Activated T-cell treated with anti-CD3 and anti-CD28 coated beads, Interleukin-2, amount 50 U/mL, for 4 hours (primary cell): ENCODE data around the gene INVS. TPM values are rescaled to one million over a fixed set of nuclear protein-coding genes. Genes with fewer than 3 reads are reported as not detected.
"Not testable (repeated sequence)": the region's sequence is repeated elsewhere in the genome, so short reads cannot be mapped to it uniquely, and the experiment has no call there.

Experiments used
- ATAC-seq, 2 donors: fragments of 200-7000 bp; cut with Tn5 transposase; one replicate each; pipeline ENCODE4 v1.10.0; 2021
- DNase-seq: peaks from one replicate; pipeline ENCODE4 v3.0.0-alpha.2; 2020
- H3K27me3 Mint-ChIP-seq: one replicate; pipeline ENCODE4 v1.8.0; 2021; ENCODE audit warnings: low read depth, mixed read lengths
- H3K36me3 Mint-ChIP-seq: one replicate; pipeline ENCODE4 v1.8.0; 2022; ENCODE audit warnings: mixed read lengths; ENCODE audit not compliant: insufficient read depth
- H3K4me1 Mint-ChIP-seq: one replicate; pipeline ENCODE4 v1.8.0; 2021; ENCODE audit warnings: low read depth, mixed read lengths
- H3K4me3 Mint-ChIP-seq: one replicate; pipeline ENCODE4 v1.8.0; 2021; ENCODE audit warnings: mild to moderate bottlenecking, moderate library complexity, mixed read lengths
- H3K9me3 Mint-ChIP-seq: one replicate; pipeline ENCODE4 v1.8.0; 2021; ENCODE audit warnings: mixed read lengths
- total RNA-seq, 3 donors: library from RNA; stranded (reverse); gene quantifications; one replicate each; pipeline ENCODE4 v1.2.1, GENCODE V29; 2021

Gene INVS
- total RNA-seq, 3 donors from 2014 or later = 10.2 to 11.1 (median 10.4) TPM

DNA sequence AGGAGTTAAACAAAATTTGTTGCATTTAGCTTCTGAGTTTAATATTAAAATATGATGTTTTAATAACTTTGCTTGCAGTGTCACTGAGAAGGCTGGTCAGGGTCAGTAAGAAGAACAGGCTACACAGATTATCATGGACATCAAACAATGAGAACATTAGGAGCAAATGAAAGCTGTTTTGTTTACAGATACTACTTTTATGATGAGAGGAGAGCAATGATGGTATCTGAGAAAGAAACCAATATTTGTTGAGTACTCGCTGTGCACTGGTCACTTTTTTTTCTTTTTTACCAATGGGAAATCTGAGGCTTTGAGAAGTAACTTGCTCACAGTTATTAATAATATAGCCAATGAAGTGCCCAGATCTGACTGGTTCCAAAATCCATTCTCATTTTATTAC, 109.6 kb downstream of the INVS start:
- H3K9me3 Mint-ChIP-seq = no peaks in the 10 kb centered on the region
- H3K27me3 Mint-ChIP-seq = no peaks in the 10 kb centered on the region
- peaks cover 10% of the 10 kb centered on the region for H3K4me1 Mint-ChIP-seq
- ATAC-seq = no peak
- DNase-seq = no peak
- H3K36me3 Mint-ChIP-seq = no peaks in the 10 kb centered on the region
- H3K4me3 Mint-ChIP-seq = no peak overlapping the region

DNA sequence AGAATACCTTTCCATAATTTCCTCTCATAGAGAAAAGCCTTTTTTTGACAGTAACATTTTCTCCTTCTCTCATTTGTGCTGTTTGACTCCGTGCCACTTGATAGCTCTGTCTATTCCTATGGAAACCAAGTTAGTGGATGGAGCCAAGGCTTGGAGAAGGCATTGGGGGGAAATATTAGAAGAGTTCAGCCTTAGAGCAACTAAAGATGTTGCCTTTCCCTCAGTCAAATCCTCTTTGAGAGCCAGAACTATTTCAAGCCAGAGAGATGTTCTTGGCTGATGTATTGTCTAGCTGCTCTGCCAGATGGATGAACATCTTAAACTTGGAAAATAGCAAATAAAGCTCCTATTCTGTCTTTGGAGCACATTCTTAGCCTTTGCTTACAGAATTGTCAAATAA, 112.4 kb downstream of the INVS start:
- no peaks in the 10 kb centered on the region for H3K9me3 Mint-ChIP-seq

GRCh38 chr9:100213730-100214477, 114.9 kb downstream of the INVS start:
- no peak for DNase-seq
- no peaks in the 10 kb centered on the region for H3K9me3 Mint-ChIP-seq
- peaks cover 3% of the 10 kb centered on the region for H3K36me3 Mint-ChIP-seq
- no peaks in the 10 kb centered on the region for H3K27me3 Mint-ChIP-seq
- peaks cover 10% of the 10 kb centered on the region for H3K4me1 Mint-ChIP-seq
- no peak overlapping the region for H3K4me3 Mint-ChIP-seq
- ATAC-seq = no peak

More for the DNA sequence above, 112.4 kb downstream of the INVS start:
- Mint-ChIP-seq H3K36me3 (peaks cover 3% of the 10 kb centered on the region), H3K4me3 (no peak overlapping the region), H3K4me1 (peaks cover 10% of the 10 kb centered on the region), H3K27me3 (no peaks in the 10 kb centered on the region)
- ATAC-seq (no peak), DNase-seq (no peak)

GRCh38 chr9:100216178-100216787, 117.2 kb downstream of the INVS start:
- ATAC-seq = peak; percentile 63 to 72
- Mint-ChIP-seq H3K4me3 (no peak overlapping the region), H3K9me3 (no peaks in the 10 kb centered on the region), H3K27me3 (no peaks in the 10 kb centered on the region), H3K36me3 (peaks cover 3% of the 10 kb centered on the region), H3K4me1 (no peaks in the 10 kb centered on the region)
- peak; percentile 50 for DNase-seq

DNA sequence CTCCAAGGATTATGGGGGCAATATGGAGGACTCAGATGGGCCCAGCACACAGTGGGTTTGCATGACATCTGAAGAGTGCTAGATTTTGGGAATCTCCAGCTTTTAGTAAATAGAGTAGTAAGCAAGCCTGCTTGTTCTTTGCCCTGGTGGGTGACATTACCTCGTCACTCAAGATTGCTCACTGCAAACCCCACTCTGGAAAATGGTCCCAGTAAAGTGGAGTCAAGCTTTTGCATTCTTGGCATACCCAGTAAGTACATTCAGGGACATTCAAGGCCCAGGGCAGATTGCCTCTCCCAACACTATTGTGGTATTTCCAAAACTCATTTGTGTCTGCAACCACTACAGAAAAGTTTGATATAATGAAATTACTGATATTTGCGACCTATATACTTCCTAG, 118.5 kb downstream of the INVS start:
- peaks cover 3% of the 10 kb centered on the region for H3K36me3 Mint-ChIP-seq

DNA sequence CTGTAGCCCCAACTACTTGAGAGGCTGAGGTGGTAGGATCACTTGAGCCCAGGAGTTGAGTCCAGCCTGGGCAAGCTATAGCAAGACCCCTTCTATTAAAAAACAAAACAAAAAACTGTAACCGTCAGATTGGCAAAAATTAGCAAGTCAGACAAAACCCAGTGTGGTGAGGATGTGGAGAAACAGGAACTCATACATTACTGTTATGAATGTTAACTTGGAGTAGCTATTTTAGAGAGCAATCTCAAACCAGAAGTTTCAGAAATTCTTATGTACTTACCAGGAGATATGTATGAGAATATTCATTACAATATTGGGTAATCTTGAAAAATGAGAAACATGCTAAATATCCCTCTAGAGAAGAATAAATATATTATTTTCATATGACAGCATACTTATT, 120.3 kb downstream of the INVS start:
- Mint-ChIP-seq H3K36me3 (peaks cover 6% of the 10 kb centered on the region), H3K27me3 (no peaks in the 10 kb centered on the region), H3K4me1 (no peaks in the 10 kb centered on the region), H3K4me3 (no peak overlapping the region), H3K9me3 (no peaks in the 10 kb centered on the region)
- ATAC-seq (no peak), DNase-seq (no peak)

More for the DNA sequence above, 118.5 kb downstream of the INVS start:
- ATAC-seq (no peak), DNase-seq (no peak)
- Mint-ChIP-seq H3K9me3 (no peaks in the 10 kb centered on the region), H3K27me3 (no peaks in the 10 kb centered on the region), H3K4me1 (no peaks in the 10 kb centered on the region), H3K4me3 (no peak overlapping the region)

GRCh38 chr9:100220936-100221335, 121.9 kb downstream of the INVS start:
- DNase-seq = no peak
- Mint-ChIP-seq H3K4me3 (no peak overlapping the region), H3K27me3 (no peaks in the 10 kb centered on the region), H3K9me3 (no peaks in the 10 kb centered on the region), H3K4me1 (no peaks in the 10 kb centered on the region), H3K36me3 (peaks cover 3% of the 10 kb centered on the region)
- ATAC-seq = no peak

GRCh38 chr9:100221538-100221937, 122.5 kb downstream of the INVS start:
- Mint-ChIP-seq H3K9me3 (no peaks in the 10 kb centered on the region), H3K36me3 (peaks cover 7% of the 10 kb centered on the region), H3K27me3 (no peaks in the 10 kb centered on the region), H3K4me3 (no peak overlapping the region), H3K4me1 (no peaks in the 10 kb centered on the region)
- ATAC-seq = no peak
- DNase-seq = no peak

DNA sequence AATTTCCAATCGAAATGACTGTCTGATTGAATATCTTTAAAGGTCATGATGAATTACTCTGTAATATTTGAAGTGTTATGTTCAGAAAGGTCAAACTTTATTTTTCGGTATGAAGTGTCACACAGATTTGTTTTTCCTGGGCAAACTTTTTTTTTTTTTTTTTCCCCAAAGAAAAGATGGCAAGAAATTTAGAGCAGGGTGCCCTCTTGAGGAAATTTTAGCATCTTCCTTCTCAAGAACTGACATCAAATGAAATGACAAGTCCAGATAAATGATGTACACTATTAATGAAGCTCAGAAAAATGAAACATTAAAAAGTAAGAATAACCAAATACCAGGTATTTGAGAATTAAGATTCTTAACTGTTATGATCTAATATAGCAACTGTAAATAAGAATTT, 123.6 kb downstream of the INVS start:
- Mint-ChIP-seq H3K4me1 (no peaks in the 10 kb centered on the region), H3K9me3 (no peaks in the 10 kb centered on the region), H3K36me3 (peaks cover 9% of the 10 kb centered on the region), H3K4me3 (no peak overlapping the region), H3K27me3 (no peaks in the 10 kb centered on the region)
- DNase-seq (no peak), ATAC-seq (no peak)

DNA sequence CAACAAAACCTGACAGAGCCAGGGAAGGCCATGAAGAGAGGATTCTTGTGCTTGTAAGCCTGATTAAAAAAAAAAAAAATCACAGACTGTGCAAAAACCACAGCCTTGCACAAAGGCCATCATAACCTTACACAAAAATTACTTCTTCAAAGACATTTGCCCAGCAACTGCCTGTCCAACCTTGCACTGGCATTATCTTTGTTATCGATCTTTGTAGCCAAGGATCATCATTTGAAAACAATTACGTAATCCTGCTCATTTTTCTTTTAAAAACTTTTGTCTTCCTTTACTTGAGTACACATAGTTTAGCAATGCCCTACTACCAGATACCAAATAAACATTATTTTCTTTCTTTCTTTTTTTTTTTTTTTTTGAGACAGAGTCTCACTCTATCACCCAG, 128.6 kb downstream of the INVS start:
- H3K36me3 Mint-ChIP-seq = peaks cover 24% of the 10 kb centered on the region

GRCh38 chr9:100228352-100228869, 129.4 kb downstream of the INVS start:
- ATAC-seq = no peak
- no peaks in the 10 kb centered on the region for H3K4me1 Mint-ChIP-seq
- no peaks in the 10 kb centered on the region for H3K9me3 Mint-ChIP-seq

More for the DNA sequence above, 128.6 kb downstream of the INVS start:
- Mint-ChIP-seq H3K4me1 (no peaks in the 10 kb centered on the region), H3K4me3 (no peak overlapping the region), H3K27me3 (no peaks in the 10 kb centered on the region), H3K9me3 (no peaks in the 10 kb centered on the region)
- no peak for DNase-seq
- ATAC-seq = no peak

DNA sequence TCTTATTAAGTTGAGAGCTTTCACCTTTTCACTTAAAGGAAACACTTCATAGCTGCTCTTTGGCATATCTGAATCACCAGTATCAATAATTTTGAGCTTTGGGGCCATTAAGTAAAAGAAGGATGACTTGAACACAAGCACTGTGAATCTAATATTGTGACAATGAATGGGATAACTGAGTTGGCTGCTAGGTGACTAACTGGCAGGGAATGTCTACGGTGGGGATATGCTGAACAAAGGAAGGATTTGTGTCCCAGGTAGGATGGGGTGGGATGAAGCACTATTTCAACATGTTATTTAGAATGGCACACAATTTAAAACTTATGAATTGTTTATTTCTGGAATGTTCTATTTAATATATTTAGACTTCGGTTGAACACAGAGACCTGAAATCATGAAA, 130.1 kb downstream of the INVS start:
- Mint-ChIP-seq H3K36me3 (peaks cover 31% of the 10 kb centered on the region), H3K4me1 (no peaks in the 10 kb centered on the region), H3K9me3 (no peaks in the 10 kb centered on the region), H3K4me3 (no peak overlapping the region), H3K27me3 (no peaks in the 10 kb centered on the region)
- no peak for DNase-seq
- no peak for ATAC-seq

More at GRCh38 chr9:100228352-100228869, 129.4 kb downstream of the INVS start:
- no peak for DNase-seq
- H3K27me3 Mint-ChIP-seq = no peaks in the 10 kb centered on the region
- H3K36me3 Mint-ChIP-seq = peaks cover 31% of the 10 kb centered on the region
- H3K4me3 Mint-ChIP-seq = no peak overlapping the region

DNA sequence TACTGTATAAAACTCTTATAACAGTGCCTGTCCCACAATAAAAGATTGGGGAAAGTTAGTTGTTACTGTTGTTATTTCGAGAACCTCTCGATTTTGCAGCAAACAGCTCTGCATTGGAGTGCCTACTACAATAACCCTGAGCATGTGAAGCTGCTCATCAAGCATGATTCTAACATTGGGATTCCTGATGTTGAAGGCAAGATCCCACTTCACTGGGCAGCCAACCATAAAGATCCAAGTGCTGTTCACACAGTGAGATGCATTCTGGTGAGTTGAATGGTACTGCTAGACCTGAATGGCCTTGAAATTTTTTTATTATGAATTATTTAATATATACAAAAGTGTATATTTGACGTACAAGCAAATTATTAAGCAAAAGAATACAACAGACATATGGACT, 130.5 kb downstream of the INVS start:
- Mint-ChIP-seq H3K9me3 (no peaks in the 10 kb centered on the region), H3K4me1 (no peaks in the 10 kb centered on the region), H3K27me3 (no peaks in the 10 kb centered on the region), H3K36me3 (peaks cover 35% of the 10 kb centered on the region), H3K4me3 (no peak overlapping the region)
- ATAC-seq (no peak), DNase-seq (no peak)

DNA sequence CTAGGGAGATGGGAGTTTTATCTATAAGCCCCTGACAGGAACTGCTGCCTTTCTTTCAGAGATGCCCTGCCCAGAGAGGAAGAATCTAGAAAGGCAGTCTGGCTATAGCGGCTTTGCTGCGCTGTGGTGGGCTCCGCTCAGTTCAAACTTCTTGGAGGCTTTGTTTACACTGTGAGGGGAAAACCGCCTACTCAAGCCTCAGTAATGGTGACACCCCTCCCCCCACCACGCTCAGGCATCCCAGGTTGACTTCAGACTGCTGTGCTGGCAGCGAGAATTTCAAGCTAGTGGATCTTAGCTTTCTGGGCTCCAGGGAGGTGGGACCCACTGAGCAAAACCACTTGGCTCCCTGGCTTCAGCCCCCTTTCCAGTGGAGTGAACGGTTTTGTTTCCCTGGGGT, 137.9 kb downstream of the INVS start:
- peaks cover 13% of the 10 kb centered on the region for H3K9me3 Mint-ChIP-seq
- not testable (repeated sequence) for H3K27me3 Mint-ChIP-seq, ATAC-seq, DNase-seq, H3K4me3 Mint-ChIP-seq, H3K4me1 Mint-ChIP-seq
- H3K36me3 Mint-ChIP-seq = peaks cover 59% of the 10 kb centered on the region

DNA sequence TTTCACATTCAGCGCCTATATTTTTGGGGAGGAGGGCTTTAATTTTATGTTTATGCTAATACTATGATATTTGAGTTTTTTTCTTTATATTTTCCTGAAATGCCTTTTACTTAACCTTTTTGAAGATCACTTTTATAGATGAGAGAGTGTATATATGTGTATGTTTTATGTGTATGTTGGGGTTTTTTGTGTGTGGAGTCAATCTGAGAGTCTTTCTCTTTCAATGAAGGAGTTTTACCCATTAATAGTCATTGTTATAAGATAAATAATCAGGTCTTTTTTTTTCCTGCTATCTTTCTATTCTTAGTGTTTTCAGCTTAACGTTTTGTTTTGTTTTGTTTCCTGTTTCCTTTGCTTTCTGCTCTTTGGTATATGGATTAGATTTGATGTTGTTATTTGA, 141.5 kb downstream of the INVS start:
- H3K4me3 Mint-ChIP-seq = no peak overlapping the region
- H3K27me3 Mint-ChIP-seq = no peaks in the 10 kb centered on the region
- no peaks in the 10 kb centered on the region for H3K4me1 Mint-ChIP-seq
- no peak for ATAC-seq
- DNase-seq = no peak
- peaks cover 9% of the 10 kb centered on the region for H3K9me3 Mint-ChIP-seq
- H3K36me3 Mint-ChIP-seq = peaks cover 50% of the 10 kb centered on the region
